GM13976 (cell line): ENCODE measurements around the gene ATP8A1.

Source experiments
- DNase-seq: peaks from one replicate; pipeline ENCODE4 v3.0.0; 2012; ENCODE audit warnings: low spot score
- in situ Hi-C: fragments of 300-500 bp; cut with MboI; formaldehyde crosslinking; loops from one replicate; pipeline ENCODE4 v1.12.0; 2022; ENCODE audit warnings: low sequenced_read_pairs, mixed read lengths, inconsistent platforms; ENCODE audit not compliant: unreplicated experiment
- TF ChIP-seq, protein P1 (sequence below): IDR thresholded peaks from 2 replicates; pipeline ENCODE4 v1.5.1; 2012; ENCODE audit warnings: borderline replicate concordance, mild to moderate bottlenecking; ENCODE audit not compliant: insufficient read depth; ENCODE audit errors: extremely low read depth, missing control alignments, control extremely low read depth

The ATP8A1 gene

DNA sequence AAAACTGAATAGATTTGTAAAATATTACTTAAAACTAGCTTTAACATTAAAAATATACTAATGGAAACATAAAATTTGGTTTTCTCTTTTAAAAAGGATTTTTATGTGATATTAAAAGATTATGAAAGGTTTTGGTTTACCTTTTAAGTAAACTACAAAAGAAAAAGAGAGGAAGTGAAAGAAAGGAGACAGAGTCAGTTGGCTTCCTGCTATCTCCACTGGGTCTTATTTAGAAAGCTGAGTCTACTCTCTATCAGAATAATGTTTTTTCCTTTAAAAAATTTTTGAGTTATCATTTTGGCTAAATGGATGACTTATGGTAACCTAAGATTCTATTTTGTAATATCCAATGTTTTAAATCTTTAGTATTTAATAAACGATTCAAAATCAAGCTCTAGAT lies 21.6 kb upstream of the ATP8A1 start:
- DNase-seq, result no peak
- TF ChIP-seq, protein P1, sequence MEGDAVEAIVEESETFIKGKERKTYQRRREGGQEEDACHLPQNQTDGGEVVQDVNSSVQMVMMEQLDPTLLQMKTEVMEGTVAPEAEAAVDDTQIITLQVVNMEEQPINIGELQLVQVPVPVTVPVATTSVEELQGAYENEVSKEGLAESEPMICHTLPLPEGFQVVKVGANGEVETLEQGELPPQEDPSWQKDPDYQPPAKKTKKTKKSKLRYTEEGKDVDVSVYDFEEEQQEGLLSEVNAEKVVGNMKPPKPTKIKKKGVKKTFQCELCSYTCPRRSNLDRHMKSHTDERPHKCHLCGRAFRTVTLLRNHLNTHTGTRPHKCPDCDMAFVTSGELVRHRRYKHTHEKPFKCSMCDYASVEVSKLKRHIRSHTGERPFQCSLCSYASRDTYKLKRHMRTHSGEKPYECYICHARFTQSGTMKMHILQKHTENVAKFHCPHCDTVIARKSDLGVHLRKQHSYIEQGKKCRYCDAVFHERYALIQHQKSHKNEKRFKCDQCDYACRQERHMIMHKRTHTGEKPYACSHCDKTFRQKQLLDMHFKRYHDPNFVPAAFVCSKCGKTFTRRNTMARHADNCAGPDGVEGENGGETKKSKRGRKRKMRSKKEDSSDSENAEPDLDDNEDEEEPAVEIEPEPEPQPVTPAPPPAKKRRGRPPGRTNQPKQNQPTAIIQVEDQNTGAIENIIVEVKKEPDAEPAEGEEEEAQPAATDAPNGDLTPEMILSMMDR, result no peak
- in situ Hi-C loops, result no loop called here

DNA sequence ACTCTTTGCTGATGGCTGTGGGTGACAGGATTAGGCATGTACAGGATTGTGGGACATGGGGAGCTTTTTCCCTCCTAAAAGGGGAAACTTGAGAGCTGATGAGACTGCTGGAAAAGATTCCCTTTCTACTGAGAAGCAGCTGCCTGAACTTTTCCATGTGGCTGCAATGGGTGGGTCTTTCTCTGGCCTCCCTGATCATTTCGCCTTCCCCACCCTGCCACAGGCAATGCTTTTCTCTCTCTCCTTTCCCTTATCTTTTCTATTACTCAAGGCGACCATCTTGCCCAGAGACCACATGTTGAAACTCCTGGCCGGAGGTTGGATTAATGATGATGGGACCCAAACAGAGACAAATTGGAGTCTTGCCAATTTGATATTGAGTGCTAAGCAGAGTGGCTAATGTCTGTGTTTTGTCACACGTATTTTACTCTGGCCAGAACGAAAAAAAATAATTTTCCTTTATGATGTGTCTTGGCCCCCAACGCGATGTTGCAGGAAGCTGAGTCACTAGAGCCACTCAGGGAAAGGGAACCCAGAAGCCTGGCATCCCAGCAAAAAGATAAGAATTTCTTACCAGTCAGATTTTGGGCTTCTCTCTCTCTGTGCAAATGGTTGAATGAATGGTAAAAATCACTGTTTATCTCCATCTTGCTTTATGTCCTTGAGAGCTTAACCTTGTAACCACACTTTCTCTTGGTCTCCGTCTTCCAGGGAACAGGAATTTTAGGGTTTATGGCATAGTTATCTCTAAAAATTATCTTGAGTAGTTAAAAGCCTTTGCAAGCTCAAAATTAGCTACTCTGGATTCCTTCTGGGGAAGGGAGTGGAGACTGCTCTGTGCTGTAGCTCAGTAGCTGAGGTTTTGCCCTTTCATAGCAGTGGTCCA lies 19.4 kb upstream of the ATP8A1 start:
- in situ Hi-C loops, result no loop called here
- TF ChIP-seq, protein P1, result no peak
- DNase-seq, result no peak

DNA sequence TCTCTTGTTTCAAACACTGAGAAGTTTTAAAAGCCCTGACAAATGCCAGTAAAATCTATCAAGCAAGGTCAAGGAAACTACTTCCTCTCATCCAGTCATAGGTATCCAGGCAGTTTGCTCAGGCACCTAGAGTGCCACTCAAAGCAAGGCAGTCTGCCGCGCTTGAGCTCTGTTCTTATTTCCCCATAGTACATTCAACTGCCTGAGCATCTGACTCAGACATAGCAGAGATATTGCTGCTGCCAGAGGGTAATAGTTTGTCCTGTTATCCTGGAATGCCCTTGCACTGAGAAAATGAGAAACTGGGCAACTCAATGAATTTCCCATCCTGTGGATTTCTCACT lies 16.1 kb upstream of the ATP8A1 start:
- in situ Hi-C loops, result no loop called here
- no peak for DNase-seq
- TF ChIP-seq, protein P1, result no peak

DNA sequence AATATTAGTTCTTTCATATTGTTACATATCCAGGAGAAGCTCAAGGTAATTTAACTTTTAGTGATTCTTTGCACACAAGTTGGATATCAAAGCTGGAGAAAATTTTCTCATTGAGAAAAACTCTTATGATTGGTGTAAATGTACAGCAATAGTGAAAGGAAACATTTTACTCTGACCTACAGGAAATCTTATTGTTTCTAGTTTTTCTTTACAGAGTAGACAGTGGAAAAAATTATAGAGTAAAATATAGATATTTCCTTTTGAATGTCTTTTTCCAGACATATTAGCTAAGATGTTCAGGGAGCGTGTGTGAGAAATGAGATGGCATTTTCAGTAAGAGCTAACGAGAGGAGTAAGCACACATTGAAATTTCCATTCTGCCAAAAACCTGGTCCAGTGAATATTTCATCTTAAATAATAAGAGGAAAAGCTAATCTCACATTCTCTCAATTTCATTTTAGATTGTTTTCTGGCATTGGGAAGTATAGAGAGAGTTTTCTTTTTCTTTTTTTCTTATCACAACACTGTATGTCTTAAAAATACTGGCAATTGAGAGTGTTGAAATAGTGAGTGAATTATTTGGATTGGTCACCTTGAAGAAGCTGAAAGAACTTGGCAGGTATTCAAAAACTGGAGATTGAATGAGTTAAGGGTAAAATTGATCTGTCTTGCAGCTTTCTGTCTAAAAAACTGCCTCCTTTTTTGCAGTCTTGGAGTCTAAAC lies 15.6 kb upstream of the ATP8A1 start:
- in situ Hi-C loops, result no loop called here
- DNase-seq, result no peak
- TF ChIP-seq, protein P1, result no peak

DNA sequence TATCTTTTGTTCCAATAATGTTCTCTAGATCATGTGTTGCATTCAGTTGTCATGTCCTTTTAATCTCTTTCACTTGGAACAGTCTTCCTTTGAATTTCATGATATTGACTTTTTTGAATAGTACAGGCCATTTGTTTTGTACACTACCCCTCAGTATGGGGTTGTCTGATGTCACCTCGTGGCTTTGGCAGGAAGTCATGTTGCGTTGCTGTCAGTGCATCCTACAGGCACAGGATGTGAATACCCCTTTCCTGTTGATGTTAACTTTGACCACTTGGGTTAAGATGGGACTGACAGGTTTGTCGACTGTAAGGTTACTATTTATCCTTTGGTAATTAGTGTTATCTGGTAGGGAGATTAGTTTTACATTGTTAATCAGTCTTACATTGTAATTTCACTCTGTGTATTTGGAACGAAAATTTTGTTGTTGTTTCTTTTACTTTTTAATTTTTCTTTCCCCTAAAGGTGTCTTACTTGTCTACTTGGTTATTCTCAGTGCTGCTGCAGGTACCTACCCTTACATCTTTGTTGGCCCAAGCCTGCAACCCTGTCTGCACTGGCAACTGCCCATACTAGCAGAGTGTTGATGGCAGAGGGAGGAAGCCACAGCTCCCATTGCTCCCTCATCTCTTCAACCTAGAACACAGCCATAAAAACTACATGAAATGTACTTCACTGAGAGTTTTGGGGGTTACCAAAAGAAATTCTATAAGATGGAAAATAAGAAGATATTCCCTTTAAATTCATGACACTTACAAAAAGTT lies 14.7 kb upstream of the ATP8A1 start:
- in situ Hi-C loops, result no loop called here
- no peak for DNase-seq
- TF ChIP-seq, protein P1, result no peak

DNA sequence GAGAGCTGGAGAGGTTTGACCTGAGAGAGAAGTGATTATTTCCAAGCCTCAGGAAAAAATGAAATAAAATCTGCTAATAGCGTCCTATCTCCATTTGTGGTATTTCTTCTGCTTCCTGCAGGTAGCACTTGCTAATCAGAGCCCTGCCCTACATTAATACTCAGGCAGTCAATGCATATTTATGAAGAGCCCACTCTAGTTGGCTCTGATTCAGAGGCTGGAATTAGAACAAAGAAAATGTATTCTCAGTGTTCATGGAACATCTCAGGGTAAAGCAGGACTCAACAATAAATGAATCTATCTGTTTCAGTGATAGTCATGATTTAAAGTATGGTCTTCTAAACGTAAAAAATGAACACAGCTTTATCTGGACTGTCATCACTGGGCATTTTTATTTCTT lies 1.4 kb upstream of the ATP8A1 start:
- TF ChIP-seq, protein P1, result no peak
- in situ Hi-C loops, result no loop called here
- no peak for DNase-seq
